K562 (cell line): ENCODE measurements around the gene PLEKHN1. TPM values are rescaled to one million over a fixed set of nuclear protein-coding genes. Genes with fewer than 3 reads are reported as not detected.

Experiments
- ATAC-seq: fragments of 200-7000 bp; cut with Tn5 transposase; 3 replicates; pipeline ENCODE4 v1.9.1; 2020; ENCODE audit warnings: moderate library complexity
- BruUV-seq: library from RNA; stranded (reverse); fragments of 400-500 nt; replicated peaks from 2 replicates; lab custom pipeline; 2021; lab: Mats Ljungman, UMichigan
- CTCF ChIA-PET: fragments of 300-600 bp; formaldehyde crosslinking; extraction: SDS; loops from one replicate; lab custom pipeline; 2021; ENCODE audit warnings: low intra/inter-chr PET ratio; lab: Yijun Ruan, JAX
- POLR2A ChIA-PET: fragments of 300-600, 350-650 bp; sonication (Branson Sonifier 250); formaldehyde crosslinking; extraction: SDS; loops from one replicate; lab custom pipeline; 2021; ENCODE audit warnings: antibody characterized with exemption, inconsistent platforms; lab: Yijun Ruan, JAX
- DNase-seq, 4 experiments: peaks; one replicate each; pipeline versions ENCODE4 v3.0.0 to v3.0.0-alpha.2; 2011 to 2018; ENCODE audit warnings: low spot score in 3 of 4, mixed read lengths in 3 of 4; ENCODE audit errors: extremely low read depth in 1 of 4
- FAIRE-seq: peaks from 2 replicates; lab custom pipeline; 2011; peaks lifted over from hg19 to GRCh38; lab: Jason Lieb, UNC
- H2AFZ ChIP-seq: 2 replicates; pipeline ENCODE4 v1.6.0; 2011; ENCODE audit warnings: low read depth, low read length, control low read depth, inconsistent platforms
- H3K27ac ChIP-seq: fragments of 200-600 bp; 3 replicates; pipeline ENCODE4 v1.8.0; 2011; ENCODE audit warnings: low read depth, mild to moderate bottlenecking, control low read depth, inconsistent platforms, low read length, moderate library complexity, mixed read lengths; ENCODE audit errors: extremely low read depth
- H3K27me3 ChIP-seq, 2 experiments: fragments of 300-600 bp in 1 of 2; 2 replicates in 1 of 2; 3 replicates in 1 of 2; pipeline versions ENCODE4 v1.6.0 to v1.8.0; 2011; ENCODE audit warnings: inconsistent platforms in 2 of 2, low read length in 2 of 2, mild to moderate bottlenecking in 1 of 2, mixed read lengths in 1 of 2, moderate library complexity in 1 of 2; ENCODE audit not compliant: control insufficient read depth in 2 of 2, insufficient read depth in 2 of 2
- H3K36me3 ChIP-seq: fragments of 300-600 bp; 3 replicates; pipeline ENCODE4 v1.8.0; 2011; ENCODE audit warnings: mild to moderate bottlenecking, low read length, inconsistent platforms; ENCODE audit not compliant: control insufficient read depth, insufficient read depth
- H3K4me1 ChIP-seq, 2 experiments: fragments of 200-600 bp in 1 of 2; replicated peaks in 1 of 2; 2 replicates in 1 of 2; 3 replicates in 1 of 2; pipeline versions ENCODE4 v1.5.1 to v1.8.0; 2011; ENCODE audit warnings: inconsistent platforms in 2 of 2, low read length in 2 of 2, mild to moderate bottlenecking in 1 of 2, mixed read lengths in 1 of 2, moderate library complexity in 1 of 2; ENCODE audit not compliant: control insufficient read depth in 2 of 2, insufficient read depth in 2 of 2
- H3K4me2 ChIP-seq: 2 replicates; pipeline ENCODE4 v1.6.1; 2011; ENCODE audit warnings: low read length, control low read depth, inconsistent platforms, mixed read lengths; ENCODE audit not compliant: insufficient read depth
- H3K4me3 ChIP-seq: fragments of 200-600 bp; sonication (generic), shearing (Covaris generic); 2 replicates; pipeline ENCODE4 v1.5.1; 2016; ENCODE audit warnings: control low read depth, inconsistent platforms
- H3K79me2 ChIP-seq: fragments of 200-600 bp; 3 replicates; pipeline ENCODE4 v1.8.0; 2011; ENCODE audit warnings: low read length, inconsistent platforms; ENCODE audit not compliant: control insufficient read depth, insufficient read depth
- H3K9ac ChIP-seq, 2 experiments: 2 replicates each; pipeline versions ENCODE4 v1.6.0 to v1.6.1; 2011; ENCODE audit warnings: low read depth in 2 of 2, low read length in 2 of 2, control low read depth in 1 of 2, inconsistent platforms in 1 of 2, mild to moderate bottlenecking in 1 of 2, mixed read lengths in 1 of 2; ENCODE audit not compliant: insufficient read depth in 1 of 2
- H3K9me1 ChIP-seq: one replicate; pipeline ENCODE4 v1.6.0; 2011; ENCODE audit warnings: inconsistent platforms, mild to moderate bottlenecking, low read length, moderate library complexity; ENCODE audit not compliant: control insufficient read depth, insufficient read depth
- H3K9me3 ChIP-seq: replicated peaks from 2 replicates; pipeline ENCODE4 v1.5.1; 2011; ENCODE audit warnings: low read depth, low read length, inconsistent platforms; ENCODE audit not compliant: control insufficient read depth, insufficient read depth
- H4K20me1 ChIP-seq: replicated peaks from 2 replicates; pipeline ENCODE4 v1.6.1; 2011; ENCODE audit warnings: low read length, inconsistent platforms, mixed read lengths; ENCODE audit not compliant: control insufficient read depth, insufficient read depth
- CREM ChIP-seq: IDR thresholded peaks from 2 replicates; pipeline ENCODE4 v1.6.1; 2014; ENCODE audit warnings: antibody characterized with exemption, low read depth
- FIP1L1 ChIP-seq: fragments of 200-400 bp; formaldehyde crosslinking; IDR thresholded peaks from 2 replicates; pipeline ENCODE4 v1.6.1; 2018; ENCODE audit warnings: mild to moderate bottlenecking, low read depth, low read length; ENCODE audit not compliant: poor library complexity, severe bottlenecking
- HMGN3 ChIP-seq: IDR thresholded peaks from 2 replicates; pipeline ENCODE4 v1.6.1; 2011; ENCODE audit warnings: borderline replicate concordance, low read depth, mild to moderate bottlenecking, mixed read lengths, low read length; ENCODE audit not compliant: insufficient read length; ENCODE audit errors: extremely low read depth
- MTA1 ChIP-seq: fragments of 450-650 bp; IDR thresholded peaks from 2 replicates; pipeline ENCODE4 v1.6.1; 2017; ENCODE audit warnings: borderline replicate concordance
- NFIC ChIP-seq: fragments of 450-650 bp; IDR thresholded peaks from 2 replicates; pipeline ENCODE4 v1.6.1; 2017; ENCODE audit warnings: mild to moderate bottlenecking, inconsistent platforms
- NRF1 ChIP-seq, 2 experiments: fragments of 450-650 bp; IDR thresholded peaks in 1 of 2; conservative IDR thresholded peaks in 1 of 2; 2 replicates each; pipeline ENCODE4 v1.6.1; 2014; ENCODE audit warnings: mild to moderate bottlenecking in 2 of 2
- STAG1 ChIP-seq: sonication (generic); formaldehyde crosslinking; IDR thresholded peaks from 2 replicates; pipeline ENCODE4 v1.5.0; 2020; ENCODE audit warnings: missing genetic modification reagents, borderline replicate concordance
- WGBS: fragments of 100-300 bp; shearing (Covaris generic); methylation state at CpG from one replicate; pipeline ENCODE4 v1.1.6; 2016; ENCODE audit warnings: low coverage, mixed read lengths; ENCODE audit not compliant: insufficient coverage; ENCODE audit errors: missing lambda C conversion rate; 5-methylcytosine and 5-hydroxymethylcytosine counted together
- in situ Hi-C: fragments of 300-500 bp; cut with MboI; formaldehyde crosslinking; loops from 4 replicates; pipeline ENCODE4 v1.15.0; 2018; ENCODE audit warnings: inconsistent platforms, mixed read lengths
- intact Hi-C: fragments of 100-400 bp; cut with micrococcal nuclease; formaldehyde crosslinking; loops from 2 replicates; pipeline ENCODE4 v1.14.2; 2022
- polyA plus RNA-seq, 8 experiments: library from polyadenylated mRNA; depleted of rRNA in 4 of 8; stranded (reverse) in 5 of 8; unstranded in 3 of 8; fragments of >200 nt; fragmentation: Nextera tagmentation in 2 of 8; fragmentation: Illumina TruSeq in 1 of 8; extraction: Ambion mirVana in 2 of 8; extraction: Trizol in 1 of 8; gene quantifications; 2 replicates each; pipeline versions ENCODE4 v1.2.1 to v1.2.3, GENCODE V29; 2011 to 2014; ENCODE audit warnings: inconsistent platforms in 1 of 8, missing spikeins in 1 of 8
- total RNA-seq, 7 experiments: library from RNA; depleted of rRNA in 6 of 7; stranded (reverse); fragments of >200 nt in 6 of 7; fragmentation: Illumina TruSeq in 2 of 7; extraction: Trizol in 2 of 7; gene quantifications; 2 replicates each; pipeline versions ENCODE4 v1.2.1 to v1.2.3, GENCODE V29; 2011 to 2021; ENCODE audit warnings: low replicate concordance in 1 of 7
- TF ChIP-seq, protein P1 (sequence below): fragments of 250-450 bp; sonication (Bioruptor Pico); IDR thresholded peaks from 2 replicates; pipeline ENCODE4 v1.8.0; 2022; ENCODE audit warnings: inconsistent platforms

Gene PLEKHN1
- total and polyA plus RNA-seq, 9 of the 15 experiments (the other 6 are each of a cell fraction or from before 2014, with no cell fraction given): 0.07 to 1.5 (median 0.13) TPM; not detected in 2

DNA sequence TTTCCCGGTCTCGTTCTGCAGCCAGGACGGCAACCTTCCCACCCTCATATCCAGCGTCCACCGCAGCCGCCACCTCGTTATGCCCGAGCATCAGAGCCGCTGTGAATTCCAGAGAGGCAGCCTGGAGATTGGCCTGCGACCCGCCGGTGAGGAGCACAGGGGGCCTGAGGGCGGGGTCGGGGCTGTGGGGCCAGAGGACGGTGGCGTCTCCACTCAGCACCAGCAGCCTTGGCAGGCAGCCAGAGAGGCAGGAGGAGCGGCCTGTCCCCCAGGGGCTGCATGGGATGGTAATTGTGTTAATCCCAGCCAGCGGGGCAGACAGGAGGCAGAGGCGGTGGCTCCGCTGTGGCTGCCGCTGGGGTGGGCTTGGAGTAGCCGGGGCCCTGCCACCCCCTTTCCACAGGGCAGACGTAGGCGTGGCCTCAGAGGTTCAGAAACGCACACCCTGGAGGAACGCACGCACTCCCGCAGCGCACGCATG is 30.5 kb upstream of the PLEKHN1 start:
- FAIRE-seq (peak; percentile 71), DNase-seq (peak; percentile 65 to 74 (median 68)), ATAC-seq (no peak)
- WGBS: 2% methylated on average over 29 of the region's 30 CpGs
- no TSS peak for BruUV-seq
- Histone ChIP-seq H3K79me2 (no peaks in the 10 kb centered on the region), H3K4me2 (no peak overlapping the region), H2AFZ (no peak overlapping the region), H4K20me1 (peaks cover 14% of the 10 kb centered on the region), H3K9ac (no peak overlapping the region), H3K4me1 (peaks cover 14 to 77% of the 10 kb centered on the region in 2 experiments), H3K9me1 (no peaks in the 10 kb centered on the region), H3K27ac (no peak overlapping the region), H3K36me3 (no peaks in the 10 kb centered on the region), H3K27me3 (peaks cover 11 to 41% of the 10 kb centered on the region in 2 experiments; a peak in 4 of 5 replicates), H3K9me3 (no peaks in the 10 kb centered on the region), H3K4me3 (no peak overlapping the region)
- intact Hi-C loops (no loop called here), in situ Hi-C loops (no loop called here)
- ChIA-PET CTCF (no interaction called here), POLR2A (interaction anchor here (0.6 to 1.0 kb wide), 2 partner anchors 10 to 19 kb away, joined by 4 read pairs; no protein-coding TSS in a partner anchor)
- TF ChIP-seq HMGN3 (no peak), NRF1 (conservative IDR thresholded peaks at IDR 0.05 in 1 of 2, IDR thresholded peaks at IDR 0.05 in 1 of 2) (peak in 1 of 2 experiments; percentile 27; a peak in 1 of 4 replicates), NFIC (peak; percentile 96), STAG1 (no peak), FIP1L1 (peak; percentile 12), MTA1 (no peak), CREM (0 out of 2 replicates have a peak, but pooled peaks have one; percentile 5)
- TF ChIP-seq, protein P1, sequence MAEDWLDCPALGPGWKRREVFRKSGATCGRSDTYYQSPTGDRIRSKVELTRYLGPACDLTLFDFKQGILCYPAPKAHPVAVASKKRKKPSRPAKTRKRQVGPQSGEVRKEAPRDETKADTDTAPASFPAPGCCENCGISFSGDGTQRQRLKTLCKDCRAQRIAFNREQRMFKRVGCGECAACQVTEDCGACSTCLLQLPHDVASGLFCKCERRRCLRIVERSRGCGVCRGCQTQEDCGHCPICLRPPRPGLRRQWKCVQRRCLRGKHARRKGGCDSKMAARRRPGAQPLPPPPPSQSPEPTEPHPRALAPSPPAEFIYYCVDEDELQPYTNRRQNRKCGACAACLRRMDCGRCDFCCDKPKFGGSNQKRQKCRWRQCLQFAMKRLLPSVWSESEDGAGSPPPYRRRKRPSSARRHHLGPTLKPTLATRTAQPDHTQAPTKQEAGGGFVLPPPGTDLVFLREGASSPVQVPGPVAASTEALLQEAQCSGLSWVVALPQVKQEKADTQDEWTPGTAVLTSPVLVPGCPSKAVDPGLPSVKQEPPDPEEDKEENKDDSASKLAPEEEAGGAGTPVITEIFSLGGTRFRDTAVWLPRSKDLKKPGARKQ: no peak
